ENCODE measurements around the gene UBR4.

The UBR4 gene

GRCh38 chr1:19028546-19029129 is 181.4 kb downstream of the UBR4 start:
- H3K9me3 ChIP-seq (replicated peaks; ENCODE audit: insufficient read depth, low read length): no peaks in the 10 kb centered on the region
- H3K4me1 ChIP-seq (ENCODE audit: low read length): no peaks in the 10 kb centered on the region
- peaks cover 84% of the 10 kb centered on the region for H3K27me3 ChIP-seq (replicated peaks; ENCODE audit: insufficient read depth, low read length)
- no peak overlapping the region for H3K27ac ChIP-seq (ENCODE audit: low read length)
- no peak for TF ChIP-seq EZH2phosphoT487 (IDR thresholded peaks at IDR 0.05; ENCODE audit: low read length)
- TF ChIP-seq EZH2 (optimal IDR thresholded peaks at IDR 0.05; ENCODE audit: low read depth, low read length): no peak
- TF ChIP-seq CTCF (IDR thresholded peaks at IDR 0.05; ENCODE audit: low read length): no peak
- no peak overlapping the region for H3K4me3 ChIP-seq (ENCODE audit: low read length)
- H3K4me2 ChIP-seq (ENCODE audit: low read depth, low read length): no peak overlapping the region
- H3K36me3 ChIP-seq (replicated peaks; ENCODE audit: insufficient read depth, low read length): no peaks in the 10 kb centered on the region
- H4K20me1 ChIP-seq (ENCODE audit: insufficient read depth, low read length): no peaks in the 10 kb centered on the region
- H3K9ac ChIP-seq (ENCODE audit: low read length): no peak overlapping the region
- no peak for DNase-seq
- H3F3A ChIP-seq (ENCODE audit: insufficient read depth, low read length): no peaks in the 10 kb centered on the region
- no peak overlapping the region for H2AFZ ChIP-seq (ENCODE audit: low read length)
- H3K9me2 ChIP-seq (replicated peaks; ENCODE audit: insufficient read depth, low read length): no peaks in the 10 kb centered on the region
- no peaks in the 10 kb centered on the region for H3K79me2 ChIP-seq (ENCODE audit: low read length)

- no peak overlapping the region for H2AFZ ChIP-seq (ENCODE audit: low read length)
- H3K9ac ChIP-seq (ENCODE audit: low read length): no peak overlapping the region
- H3K4me3 ChIP-seq (ENCODE audit: low read length): no peak overlapping the region
- H4K20me1 ChIP-seq (ENCODE audit: insufficient read depth, low read length): no peaks in the 10 kb centered on the region
- no peaks in the 10 kb centered on the region for H3K9me3 ChIP-seq (replicated peaks; ENCODE audit: insufficient read depth, low read length)
- no peaks in the 10 kb centered on the region for H3K4me1 ChIP-seq (ENCODE audit: low read length)
- no peaks in the 10 kb centered on the region for H3F3A ChIP-seq (ENCODE audit: insufficient read depth, low read length)
- no peaks in the 10 kb centered on the region for H3K79me2 ChIP-seq (ENCODE audit: low read length)
- H3K27me3 ChIP-seq (replicated peaks; ENCODE audit: insufficient read depth, low read length): peaks cover 82% of the 10 kb centered on the region
- DNase-seq: no peak
- H3K27ac ChIP-seq (ENCODE audit: low read length): no peak overlapping the region
- no peak for TF ChIP-seq CTCF (IDR thresholded peaks at IDR 0.05; ENCODE audit: low read length)
- TF ChIP-seq EZH2 (optimal IDR thresholded peaks at IDR 0.05; ENCODE audit: low read depth, low read length): no peak
- TF ChIP-seq EZH2phosphoT487 (IDR thresholded peaks at IDR 0.05; ENCODE audit: low read length): no peak
- H3K4me2 ChIP-seq (ENCODE audit: low read depth, low read length): no peak overlapping the region
- H3K36me3 ChIP-seq (replicated peaks; ENCODE audit: insufficient read depth, low read length): no peaks in the 10 kb centered on the region
- H3K9me2 ChIP-seq (replicated peaks; ENCODE audit: insufficient read depth, low read length): no peaks in the 10 kb centered on the region
Observed at GRCh38 chr1:19028110-19028509, 182.0 kb downstream of the UBR4 start.
